DLD1 (cell line): ENCODE measurements around the gene PNMA8A.
"Not testable (repeated sequence)": the region's sequence is repeated elsewhere in the genome, so short reads cannot be mapped to it uniquely, and the experiment has no call there.

ENCODE experiments used
- in situ Hi-C: cut with HindIII; loops from 2 replicates; pipeline ENCODE4 v1.10.0; 2017; ENCODE audit warnings: low sequenced_read_pairs

Gene PNMA8A

GRCh38 chr19:46433470-46433869 lies 37.9 kb downstream of the PNMA8A start:
- in situ Hi-C loops, result not testable (repeated sequence)

GRCh38 chr19:46431824-46432223 lies 39.5 kb downstream of the PNMA8A start:
- in situ Hi-C loops, result no loop called here

- in situ Hi-C loops, result no loop called here
Observed at GRCh38 chr19:46429999-46430398, 41.4 kb downstream of the PNMA8A start.

- in situ Hi-C loops, result no loop called here
Observed at GRCh38 chr19:46428239-46429135, 42.9 kb downstream of the PNMA8A start, which contains the start of gene PNMA8C. TSS of gene PNMA8C (minus strand) at chr19:46428936. CDS start at chr19:46428359, 577 bp downstream.

GRCh38 chr19:46427518-46428045 lies 43.8 kb downstream of the PNMA8A start:
- in situ Hi-C loops, result no loop called here

GRCh38 chr19:46426506-46427162 lies 44.7 kb downstream of the PNMA8A start:
- in situ Hi-C loops, result no loop called here

GRCh38 chr19:46426035-46426505 lies 45.3 kb downstream of the PNMA8A start:
- in situ Hi-C loops, result no loop called here

- in situ Hi-C loops, result no loop called here
Observed at GRCh38 chr19:46423188-46423587, 48.2 kb downstream of the PNMA8A start.

GRCh38 chr19:46422344-46422743 lies 49.0 kb downstream of the PNMA8A start:
- in situ Hi-C loops, result no loop called here

GRCh38 chr19:46420056-46420455 lies 51.3 kb downstream of the PNMA8A start:
- in situ Hi-C loops, result no loop called here
